Endothelial cell (in vitro differentiated cells): ENCODE data around the gene ACTN2. TPM values are rescaled to one million over a fixed set of nuclear protein-coding genes. Genes with fewer than 3 reads are reported as not detected.

Experiments used
- DNase-seq: peaks from one replicate; pipeline ENCODE4 v3.0.0; 2021; ENCODE audit warnings: low spot score
- H3K27ac Mint-ChIP-seq: one replicate; pipeline ENCODE4 v1.8.0; 2021; ENCODE audit warnings: mixed read lengths, inconsistent platforms; ENCODE audit not compliant: unreplicated experiment
- H3K27me3 Mint-ChIP-seq: one replicate; pipeline ENCODE4 v1.8.0; 2021; ENCODE audit warnings: mild to moderate bottlenecking, moderate library complexity, mixed read lengths, inconsistent platforms; ENCODE audit not compliant: unreplicated experiment
- H3K36me3 Mint-ChIP-seq: one replicate; pipeline ENCODE4 v1.8.0; 2021; ENCODE audit warnings: mild to moderate bottlenecking, low read depth, mixed read lengths, inconsistent platforms; ENCODE audit not compliant: unreplicated experiment
- H3K4me1 Mint-ChIP-seq: one replicate; pipeline ENCODE4 v1.8.0; 2021; ENCODE audit warnings: mild to moderate bottlenecking, mixed read lengths, inconsistent platforms; ENCODE audit not compliant: unreplicated experiment
- H3K4me3 Mint-ChIP-seq: one replicate; pipeline ENCODE4 v1.8.0; 2021; ENCODE audit warnings: mild to moderate bottlenecking, mixed read lengths, inconsistent platforms; ENCODE audit not compliant: unreplicated experiment
- H3K9me3 Mint-ChIP-seq: one replicate; pipeline ENCODE4 v1.8.0; 2021; ENCODE audit warnings: mixed read lengths, inconsistent platforms; ENCODE audit not compliant: unreplicated experiment
- CTCF ChIP-seq: fragments of 200-600 bp; sonication (generic); IDR thresholded peaks from one replicate; pipeline ENCODE4 v1.5.0; 2021; ENCODE audit warnings: antibody characterized with exemption; ENCODE audit not compliant: unreplicated experiment
- total RNA-seq: library from RNA; stranded (reverse); fragmentation: NEBNext Ultra II Directional; extraction: Animal tissue kit (Norgen Biotek cat#: 25700); gene quantifications from one replicate; pipeline ENCODE4 v1.2.1, GENCODE V29; 2021; ENCODE audit not compliant: unreplicated experiment

ACTN2 gene
- total RNA-seq, 1 donor from 2014 or later, result 0.21 TPM

GRCh38 chr1:236689713-236690569 lies 3.6 kb downstream of the ACTN2 start:
- H3K27ac Mint-ChIP-seq, result no peak overlapping the region
- peaks cover 18% of the 10 kb centered on the region for H3K27me3 Mint-ChIP-seq
- H3K4me1 Mint-ChIP-seq, result peaks cover 6% of the 10 kb centered on the region
- peaks cover 7% of the 10 kb centered on the region for H3K36me3 Mint-ChIP-seq
- H3K9me3 Mint-ChIP-seq, result peaks cover 7% of the 10 kb centered on the region
- H3K4me3 Mint-ChIP-seq, result no peak overlapping the region
- TF ChIP-seq CTCF, result no peak
- no peak for DNase-seq

- Mint-ChIP-seq H3K4me3 (no peak overlapping the region), H3K4me1 (no peaks in the 10 kb centered on the region), H3K36me3 (no peaks in the 10 kb centered on the region), H3K27me3 (peaks cover 11% of the 10 kb centered on the region), H3K27ac (no peak overlapping the region), H3K9me3 (no peaks in the 10 kb centered on the region)
- DNase-seq, result no peak
- no peak for TF ChIP-seq CTCF
Measured at GRCh38 chr1:236691348-236691747, 5.0 kb downstream of the ACTN2 start.

- no peaks in the 10 kb centered on the region for H3K4me1 Mint-ChIP-seq
- H3K27ac Mint-ChIP-seq, result no peak overlapping the region
- no peaks in the 10 kb centered on the region for H3K9me3 Mint-ChIP-seq
- no peak for DNase-seq
- H3K4me3 Mint-ChIP-seq, result no peak overlapping the region
- H3K27me3 Mint-ChIP-seq, result peaks cover 7% of the 10 kb centered on the region
- no peaks in the 10 kb centered on the region for H3K36me3 Mint-ChIP-seq
- TF ChIP-seq CTCF, result no peak
Measured at GRCh38 chr1:236692128-236692527, 5.8 kb downstream of the ACTN2 start.

GRCh38 chr1:236692742-236693141 lies 6.4 kb downstream of the ACTN2 start:
- TF ChIP-seq CTCF, result no peak
- DNase-seq, result no peak

GRCh38 chr1:236699366-236699765 lies 13.1 kb downstream of the ACTN2 start:
- no peak overlapping the region for H3K27ac Mint-ChIP-seq
- no peaks in the 10 kb centered on the region for H3K36me3 Mint-ChIP-seq
- H3K9me3 Mint-ChIP-seq, result no peaks in the 10 kb centered on the region
- H3K4me1 Mint-ChIP-seq, result peaks cover 2% of the 10 kb centered on the region
- TF ChIP-seq CTCF, result no peak
- DNase-seq, result no peak
- no peak overlapping the region for H3K4me3 Mint-ChIP-seq
- peaks cover 4% of the 10 kb centered on the region for H3K27me3 Mint-ChIP-seq

More at GRCh38 chr1:236692742-236693141, 6.4 kb downstream of the ACTN2 start:
- H3K9me3 Mint-ChIP-seq, result no peaks in the 10 kb centered on the region
- H3K27me3 Mint-ChIP-seq, result peaks cover 7% of the 10 kb centered on the region
- no peak overlapping the region for H3K4me3 Mint-ChIP-seq
- no peaks in the 10 kb centered on the region for H3K36me3 Mint-ChIP-seq
- H3K27ac Mint-ChIP-seq, result no peak overlapping the region
- H3K4me1 Mint-ChIP-seq, result no peaks in the 10 kb centered on the region
